K562 (cell line): ENCODE measurements around the gene HAP1.

Experiments used
- CTCF ChIP-seq, 3 experiments: IDR thresholded peaks in 2 of 3; conservative IDR thresholded peaks in 1 of 3; 2 replicates each; pipeline ENCODE4 v1.5.1; 2011 to 2012; ENCODE audit warnings: low read length in 3 of 3, mild to moderate bottlenecking in 3 of 3, control low read depth in 2 of 3, improper control_type of control experiment in 1 of 3, inconsistent platforms in 1 of 3, low read depth in 1 of 3, mixed read lengths in 1 of 3, moderate library complexity in 1 of 3; ENCODE audit not compliant: insufficient read depth in 2 of 3
- NFIC ChIP-seq: fragments of 450-650 bp; IDR thresholded peaks from 2 replicates; pipeline ENCODE4 v1.6.1; 2017; ENCODE audit warnings: mild to moderate bottlenecking, inconsistent platforms
- POLR2AphosphoS5 ChIP-seq: IDR thresholded peaks from 2 replicates; pipeline ENCODE4 v1.6.1; 2011; ENCODE audit warnings: mild to moderate bottlenecking, low read depth, low read length, moderate library complexity; ENCODE audit not compliant: control insufficient read depth, insufficient read depth
- POU5F1 ChIP-seq: fragments of 150-350 bp; IDR thresholded peaks from 2 replicates; pipeline ENCODE4 v1.6.1; 2014; ENCODE audit warnings: borderline replicate concordance, low read length, low read depth, mild to moderate bottlenecking; ENCODE audit not compliant: partially characterized antibody
- XRCC4 ChIP-seq: IDR thresholded peaks from one replicate; pipeline ENCODE4 v1.6.1; 2011; ENCODE audit not compliant: insufficient read depth, insufficient read length; ENCODE audit errors: extremely low read depth
- ZBTB2 ChIP-seq: fragments of 450-650 bp; IDR thresholded peaks from 2 replicates; pipeline ENCODE4 v1.6.1; 2016; ENCODE audit warnings: antibody characterized with exemption
- ZBTB33 ChIP-seq: sonication (generic); formaldehyde crosslinking; IDR thresholded peaks from 2 replicates; pipeline ENCODE4 v1.8.1; 2023; ENCODE audit warnings: mild to moderate bottlenecking, missing genetic modification reagents
- ZSCAN29 ChIP-seq: fragments of 450-650 bp; IDR thresholded peaks from 2 replicates; pipeline ENCODE4 v1.6.1; 2017

- TF ChIP-seq CTCF (IDR thresholded peaks at IDR 0.05 in 2 of 3, conservative IDR thresholded peaks at IDR 0.05 in 1 of 3; ENCODE audit: insufficient read depth in 2 of 3, low read depth in 1 of 3, low read length in 3 of 3) (no peak), POU5F1 (no peak), ZBTB33 (CRISPR knock-in tag) (no peak), ZBTB2 (no peak), POLR2AphosphoS5 (no peak), NFIC (no peak), XRCC4 (no peak), ZSCAN29 (no peak)
These were observed 24.2 kb upstream of the HAP1 start for GRCh38 chr17:41758601-41759000.
